ENCODE results near the gene FAM131C.
"Not testable (repeated sequence)": the region's sequence is repeated elsewhere in the genome, so short reads cannot be mapped to it uniquely, and the experiment has no call there.

The FAM131C gene

GRCh38 chr1:16076031-16076864 lies 2.8 kb upstream of the FAM131C start:
- no peak for DNase-seq

DNA sequence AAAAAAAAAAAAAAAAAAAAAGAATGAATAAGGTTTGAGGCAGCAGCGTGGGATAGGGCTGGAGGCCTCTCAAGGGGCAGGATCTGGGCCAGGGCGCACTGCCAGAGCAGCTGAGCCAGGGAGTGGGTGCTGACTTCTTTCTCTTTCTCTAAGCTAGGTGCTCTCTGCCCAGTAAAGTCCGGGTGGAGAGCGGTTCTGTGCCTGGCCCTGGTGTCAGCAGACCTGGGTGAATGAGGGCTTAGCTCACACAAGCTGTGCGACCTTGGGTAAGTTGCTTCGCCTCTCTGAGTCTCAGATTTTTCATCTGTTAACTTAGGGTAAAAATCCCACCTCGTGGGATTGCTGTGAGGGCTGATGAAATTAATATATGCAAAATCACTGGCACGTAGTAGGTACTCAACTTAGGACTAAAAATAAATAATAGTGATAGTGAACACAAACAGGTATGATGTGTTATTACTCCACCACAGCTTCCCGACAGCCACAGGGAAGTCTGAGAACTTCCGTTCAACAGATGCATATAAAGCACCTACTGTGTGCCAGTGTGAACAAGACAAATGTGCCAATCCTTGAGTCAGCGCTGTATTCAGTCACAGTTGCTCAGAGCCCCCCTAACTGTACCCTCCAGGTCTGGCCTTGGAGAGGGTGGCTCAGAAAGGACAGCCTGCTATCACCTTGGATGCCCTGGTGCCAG lies 2.0 kb upstream of the FAM131C start:
- no peak for DNase-seq

- DNase-seq: no peak
These were observed 766 bp upstream of the FAM131C start for GRCh38 chr1:16074217-16074616.

DNA sequence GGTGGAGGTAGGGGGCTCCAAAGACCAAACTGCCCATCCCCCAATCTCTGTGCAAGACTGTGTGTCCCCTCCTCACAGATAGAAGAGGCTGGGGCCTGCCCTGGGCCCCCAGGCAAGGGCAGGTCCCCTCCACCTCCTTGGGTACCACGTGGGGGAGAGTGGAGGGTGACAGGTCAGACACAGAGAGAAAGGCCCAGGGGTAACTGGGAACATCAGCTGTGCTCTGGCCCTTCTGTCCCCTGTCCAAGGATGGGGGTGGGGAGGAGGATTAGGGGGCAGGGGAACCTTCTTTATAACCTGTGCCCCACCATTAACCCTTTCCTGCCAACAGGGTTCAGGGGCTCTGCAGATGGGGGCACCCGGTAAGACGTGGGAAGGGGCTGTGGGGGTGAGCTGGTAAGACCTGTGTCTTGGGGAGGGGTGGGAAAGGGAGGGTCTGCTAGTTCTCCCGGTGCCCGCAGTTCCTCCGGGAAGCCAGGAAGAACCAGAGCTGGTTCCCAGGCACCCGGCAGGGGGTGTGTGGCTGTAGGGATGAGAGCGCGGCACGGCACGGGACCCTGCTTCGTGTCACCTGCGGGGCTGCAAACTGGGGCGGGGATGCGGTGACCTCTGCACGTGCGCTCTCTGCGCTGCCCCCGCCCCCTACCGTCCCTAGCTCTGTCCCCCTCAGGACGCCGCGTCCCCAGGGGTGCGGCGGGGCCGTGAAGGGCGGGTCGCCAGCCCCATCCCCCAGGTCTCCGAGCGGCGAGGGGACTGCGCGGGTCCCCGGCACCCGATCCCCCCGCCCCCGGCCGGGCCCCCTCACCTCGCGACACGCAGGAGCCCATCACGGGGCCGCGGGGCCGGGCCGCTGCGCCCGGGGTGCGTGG lies 601 bp downstream of the FAM131C start:
- DNase-seq: no peak

DNA sequence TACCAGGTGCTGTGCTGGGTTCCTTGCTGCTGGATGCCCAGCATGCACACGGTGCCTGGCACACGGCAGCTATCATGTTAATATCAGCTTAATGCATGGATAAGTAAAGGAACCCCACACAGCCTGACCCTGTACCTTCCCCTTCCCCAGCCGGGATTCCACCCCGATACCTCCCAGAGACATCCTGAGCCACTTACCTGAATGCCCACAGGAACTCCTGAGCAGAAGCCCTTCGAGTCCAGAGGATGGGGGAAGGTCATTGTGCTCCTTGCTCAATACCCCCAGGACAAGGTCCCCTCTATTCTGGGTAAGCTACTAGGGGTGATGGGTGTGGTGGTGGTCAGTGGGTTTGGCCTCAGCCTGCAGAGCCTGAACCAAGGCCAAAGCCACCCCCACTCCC lies 1.4 kb downstream of the FAM131C start:
- DNase-seq: no peak

GRCh38 chr1:16071614-16072013 lies 1.8 kb downstream of the FAM131C start:
- DNase-seq: no peak

GRCh38 chr1:16070640-16071355 lies 2.7 kb downstream of the FAM131C start:
- no peak for DNase-seq

DNA sequence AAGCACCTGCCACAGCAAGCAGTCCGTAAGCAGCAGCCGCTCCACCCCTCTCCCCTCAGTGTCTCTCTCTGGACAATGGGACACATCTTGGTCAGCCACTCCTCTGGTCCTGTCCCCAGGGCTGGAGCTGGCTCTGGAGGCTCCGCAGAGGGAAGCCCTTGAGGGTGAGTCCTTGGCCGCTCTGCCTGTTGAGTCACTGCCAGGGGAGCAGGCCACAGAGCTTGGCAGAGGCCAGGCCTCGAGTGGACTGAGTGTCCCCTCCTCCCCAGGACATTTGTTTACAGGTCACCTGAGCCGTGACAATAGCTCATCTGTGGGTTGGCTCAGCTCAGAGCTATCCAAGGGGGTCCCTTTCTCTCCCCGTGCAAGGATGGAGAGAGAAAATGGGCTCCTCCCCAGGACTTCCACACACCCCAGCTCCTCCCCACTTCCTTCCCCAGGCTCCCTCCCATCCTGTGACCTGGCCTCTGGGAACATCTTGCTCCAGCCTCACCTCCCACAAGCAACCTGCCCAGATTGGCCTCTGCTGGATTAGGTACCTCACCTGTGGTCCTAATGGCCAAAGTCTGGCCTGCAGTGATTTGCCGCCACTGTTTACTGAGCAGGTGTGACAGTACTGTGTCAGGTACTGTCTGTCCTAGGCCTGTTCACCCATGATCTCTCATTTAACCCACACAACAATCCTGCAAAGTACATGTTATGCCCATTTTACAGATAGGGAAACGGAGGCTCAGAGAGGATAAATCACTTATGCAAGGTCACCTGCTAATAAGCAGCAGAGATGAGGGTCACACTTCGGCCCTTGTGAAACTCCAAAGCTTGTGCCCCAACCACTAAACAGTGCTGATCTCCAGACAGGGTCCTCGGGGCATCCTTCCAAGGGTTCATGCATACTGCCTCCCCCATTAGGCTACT lies 4.8 kb downstream of the FAM131C start:
- DNase-seq: no peak

- no peak for DNase-seq
These were observed 5.5 kb downstream of the FAM131C start for GRCh38 chr1:16067933-16068332.

DNA sequence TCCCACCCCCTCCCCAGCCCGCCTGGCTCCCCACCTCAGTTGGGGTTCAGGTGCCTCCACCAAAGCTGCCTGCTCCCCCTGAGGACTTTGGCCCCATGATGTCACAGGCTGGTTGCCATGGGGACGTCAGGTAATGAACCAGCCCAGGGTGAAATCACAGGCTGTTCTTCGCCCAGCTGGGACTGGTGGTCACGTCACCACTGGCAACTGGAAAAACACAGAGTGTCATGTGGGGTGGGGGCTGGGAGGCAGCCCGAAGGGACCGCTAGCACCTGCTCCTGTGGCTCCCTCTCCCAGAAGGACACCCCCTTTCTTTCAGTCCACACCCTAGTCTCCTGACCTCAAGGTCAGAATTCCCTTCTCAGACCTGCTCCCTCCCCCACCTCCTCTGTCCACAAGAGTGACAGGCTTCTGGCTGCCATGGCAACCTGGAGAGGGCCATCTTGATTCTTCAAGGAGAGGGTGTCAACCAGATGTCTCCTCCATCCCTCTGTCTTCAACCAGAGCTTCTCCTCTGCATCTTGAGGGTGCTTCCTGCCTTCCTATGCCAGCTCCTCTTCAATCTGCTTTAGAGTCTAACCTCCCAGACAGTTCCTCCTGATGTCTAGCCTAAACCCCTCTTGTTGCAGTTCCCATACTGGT lies 6.2 kb downstream of the FAM131C start:
- no peak for DNase-seq

DNA sequence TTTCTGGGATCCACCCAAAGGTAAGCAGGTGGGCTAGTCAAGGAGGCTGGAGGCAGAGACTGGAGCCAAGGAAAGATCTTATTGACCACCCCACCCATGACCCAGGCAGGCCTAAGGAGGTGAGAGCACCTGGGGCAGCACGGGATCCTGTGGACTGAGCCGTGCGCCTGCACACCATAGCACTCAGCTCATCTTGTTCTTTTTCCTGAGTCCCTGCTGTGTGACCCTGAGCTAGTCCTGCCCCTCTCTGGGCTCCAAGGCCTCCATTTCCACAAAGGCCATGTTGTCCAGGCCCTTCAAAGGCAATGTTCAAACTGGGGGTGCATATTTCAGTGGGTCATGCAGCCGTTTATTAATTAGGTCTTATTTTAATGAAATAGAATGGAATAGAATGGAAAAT lies 7.2 kb downstream of the FAM131C start:
- DNase-seq: no peak

- no peak for DNase-seq
These were observed 8.2 kb downstream of the FAM131C start for GRCh38 chr1:16065269-16065576.

- no peak for DNase-seq
These were observed 8.7 kb downstream of the FAM131C start for GRCh38 chr1:16064536-16065268.

- no peak for DNase-seq
These were observed 9.5 kb downstream of the FAM131C start for GRCh38 chr1:16063921-16064320.

GRCh38 chr1:16063226-16063829 lies 10.1 kb downstream of the FAM131C start:
- no peak for DNase-seq

GRCh38 chr1:16062687-16063075 lies 10.8 kb downstream of the FAM131C start:
- DNase-seq: not testable (repeated sequence)

GRCh38 chr1:16061989-16062686 lies 11.3 kb downstream of the FAM131C start:
- DNase-seq: not testable (repeated sequence)

GRCh38 chr1:16061266-16061665 lies 12.2 kb downstream of the FAM131C start:
- DNase-seq: no peak

- not testable (repeated sequence) for DNase-seq
These were observed 14.9 kb downstream of the FAM131C start for GRCh38 chr1:16058394-16059120.

All from CD4-positive, alpha-beta T cell treated with Interferon alpha-2 for 1 hour (primary cell).